ENCODE measurements around the gene ZPLD1. TPM values are rescaled to one million over a fixed set of nuclear protein-coding genes. Genes with fewer than 3 reads are reported as not detected.

ZPLD1 gene
- total RNA-seq, 1 experiment from 2014 or later: not detected

DNA sequence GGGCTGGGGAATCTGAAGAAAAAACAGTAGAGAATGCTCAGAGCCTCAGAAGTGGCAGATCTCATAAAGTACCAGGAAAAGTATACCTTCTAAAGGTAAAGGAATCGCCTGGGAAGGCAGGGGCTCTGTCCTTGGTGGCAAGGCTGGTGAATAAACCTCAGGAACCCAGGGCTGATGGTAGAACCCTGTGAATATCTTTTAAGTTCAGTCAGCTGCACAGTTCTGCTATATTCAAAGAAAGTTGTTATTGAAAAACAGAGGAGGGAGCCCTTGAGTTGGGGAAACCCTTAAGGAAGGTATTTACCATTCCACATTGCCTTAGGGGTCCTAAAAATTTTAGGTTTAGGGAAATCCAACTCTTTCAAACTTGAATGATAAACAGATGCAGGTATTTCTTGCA is 31.2 kb downstream of the ZPLD1 start:
- no peak overlapping the region for H3K23ac ChIP-seq (ENCODE audit: insufficient read length, low read depth, low read length)
- H3K18ac ChIP-seq (ENCODE audit: insufficient read length, low read depth, low read length): no peak overlapping the region
- no peak overlapping the region for H3K4ac ChIP-seq (ENCODE audit: low read depth, low read length)
- TF ChIP-seq, protein P1, sequence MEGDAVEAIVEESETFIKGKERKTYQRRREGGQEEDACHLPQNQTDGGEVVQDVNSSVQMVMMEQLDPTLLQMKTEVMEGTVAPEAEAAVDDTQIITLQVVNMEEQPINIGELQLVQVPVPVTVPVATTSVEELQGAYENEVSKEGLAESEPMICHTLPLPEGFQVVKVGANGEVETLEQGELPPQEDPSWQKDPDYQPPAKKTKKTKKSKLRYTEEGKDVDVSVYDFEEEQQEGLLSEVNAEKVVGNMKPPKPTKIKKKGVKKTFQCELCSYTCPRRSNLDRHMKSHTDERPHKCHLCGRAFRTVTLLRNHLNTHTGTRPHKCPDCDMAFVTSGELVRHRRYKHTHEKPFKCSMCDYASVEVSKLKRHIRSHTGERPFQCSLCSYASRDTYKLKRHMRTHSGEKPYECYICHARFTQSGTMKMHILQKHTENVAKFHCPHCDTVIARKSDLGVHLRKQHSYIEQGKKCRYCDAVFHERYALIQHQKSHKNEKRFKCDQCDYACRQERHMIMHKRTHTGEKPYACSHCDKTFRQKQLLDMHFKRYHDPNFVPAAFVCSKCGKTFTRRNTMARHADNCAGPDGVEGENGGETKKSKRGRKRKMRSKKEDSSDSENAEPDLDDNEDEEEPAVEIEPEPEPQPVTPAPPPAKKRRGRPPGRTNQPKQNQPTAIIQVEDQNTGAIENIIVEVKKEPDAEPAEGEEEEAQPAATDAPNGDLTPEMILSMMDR (conservative IDR thresholded peaks at IDR 0.05): no peak
- no peak overlapping the region for H3K56ac ChIP-seq (ENCODE audit: insufficient read length, low read depth, low read length)
- Mint-ChIP-seq H3K4me1 (no peaks in the 10 kb centered on the region), H3K9me3 (no peaks in the 10 kb centered on the region), H3K36me3 (ENCODE audit: insufficient read depth in 1 of 3, low read depth in 3 of 3) (no peaks in the 10 kb centered on the region), H3K27ac (peak overlapping the region in 1 of 3 experiments; percentile 4; a peak in 2 of 7 replicates), H3K27me3 (ENCODE audit: low read depth) (no peaks in the 10 kb centered on the region), H3K4me3 (no peak overlapping the region)
- no peak overlapping the region for H4K8ac ChIP-seq (replicated peaks; ENCODE audit: insufficient read length, low read depth, low read length)
- no peaks in the 10 kb centered on the region for H4K20me1 ChIP-seq (ENCODE audit: control insufficient read depth, insufficient read depth, insufficient read length)
- H3K4me2 ChIP-seq (ENCODE audit: insufficient read depth, insufficient read length, low read length): no peak overlapping the region
- H3K79me1 ChIP-seq (ENCODE audit: insufficient read depth, low read depth, low read length, poor library complexity, severe bottlenecking): no peaks in the 10 kb centered on the region
- no peak overlapping the region for H2BK12ac ChIP-seq (ENCODE audit: insufficient read length, low read depth, low read length)
- no peaks in the 10 kb centered on the region for H3K23me2 ChIP-seq (ENCODE audit: insufficient read length, low read depth, low read length, poor library complexity, severe bottlenecking)
- no peak overlapping the region for H4K5ac ChIP-seq (ENCODE audit: insufficient read length, low read depth, low read length)
- no peak overlapping the region for H3T11ph ChIP-seq (ENCODE audit: low read length)
- no peaks in the 10 kb centered on the region for H3K4me1 ChIP-seq (ENCODE audit: insufficient read depth, low read length)
- no peak overlapping the region for H2BK120ac ChIP-seq (ENCODE audit: low read depth, low read length, poor library complexity, severe bottlenecking)
- DNase-seq: no peak
- no peaks in the 10 kb centered on the region for H3K79me2 ChIP-seq (ENCODE audit: insufficient read depth, low read length)
- H4K91ac ChIP-seq (ENCODE audit: insufficient read length, low read depth, low read length): no peak overlapping the region
- H3K27ac ChIP-seq (ENCODE audit: insufficient read length, low read depth, low read length): no peak overlapping the region
- H3K9me3 ChIP-seq (ENCODE audit: control insufficient read depth, low read depth, low read length): no peaks in the 10 kb centered on the region
- H2BK5ac ChIP-seq (ENCODE audit: insufficient read length, low read length): no peak overlapping the region
- no peak overlapping the region for H2AK5ac ChIP-seq (ENCODE audit: insufficient read length, low read length)
- no peak overlapping the region for H2AFZ ChIP-seq (ENCODE audit: low read length)
- no peak overlapping the region for H2BK15ac ChIP-seq (ENCODE audit: low read depth, low read length)
- no peak overlapping the region for H3K14ac ChIP-seq (ENCODE audit: insufficient read depth, low read length)
- no CpG with 5 or more reads among the region's 1 CpG for WGBS (ENCODE audit: extremely low coverage, insufficient read length, low lambda C conversion rate)
- H3K9ac ChIP-seq (ENCODE audit: extremely low read depth, insufficient read length, low read length): no peak overlapping the region
- H2BK20ac ChIP-seq (ENCODE audit: low read depth, low read length, poor library complexity, severe bottlenecking): no peak overlapping the region
- no peaks in the 10 kb centered on the region for H3K27me3 ChIP-seq (ENCODE audit: insufficient read depth, low read length)

Data from H9 (cell line).